ENCODE results near the gene ZNF285. TPM values are rescaled to one million over a fixed set of nuclear protein-coding genes. Genes with fewer than 3 reads are reported as not detected.
"Not testable (repeated sequence)": the region's sequence is repeated elsewhere in the genome, so short reads cannot be mapped to it uniquely, and the experiment has no call there.

ZNF285 gene
- total and polyA plus RNA-seq, 5 experiments from 2014 or later, result 1.5 to 10.0 (median 5.5) TPM

- no peak for DNase-seq
- peaks cover 14 to 91% (median 42%) of the 10 kb centered on the region in 9 donors for H3K9me3 Mint-ChIP-seq
- H3K27ac Mint-ChIP-seq, result no peak overlapping the region
- H3K27me3 Mint-ChIP-seq, result peaks cover 0 to 3% (median 0%) of the 10 kb centered on the region in 5 donors
- H3K36me3 Mint-ChIP-seq, result peaks cover 0 to 56% (median 22%) of the 10 kb centered on the region in 3 donors
- H3K4me3 Mint-ChIP-seq, result no peak overlapping the region
- POLR2A ChIA-PET, result no interaction called here
- peaks cover 0 to 6% (median 0%) of the 10 kb centered on the region in 4 donors for H3K4me1 Mint-ChIP-seq
- ATAC-seq, result no peak
These were observed 54.9 kb downstream of the ZNF285 start for GRCh38 chr19:44346556-44346955.

GRCh38 chr19:44345959-44346358, 55.4 kb downstream of the ZNF285 start:
- Mint-ChIP-seq H3K9me3 (peaks cover 14 to 91% (median 44%) of the 10 kb centered on the region in 9 donors), H3K36me3 (peaks cover 0 to 52% (median 22%) of the 10 kb centered on the region in 3 donors)
- POLR2A ChIA-PET, result no interaction called here

GRCh38 chr19:44344255-44344654, 57.2 kb downstream of the ZNF285 start:
- ATAC-seq (no peak), DNase-seq (no peak)
- POLR2A ChIA-PET, result no interaction called here
- Mint-ChIP-seq H3K27me3 (no peaks in the 10 kb centered on the region), H3K36me3 (peaks cover 6 to 46% (median 18%) of the 10 kb centered on the region in 3 donors), H3K27ac (no peak overlapping the region), H3K4me1 (peaks cover 0 to 6% (median 0%) of the 10 kb centered on the region in 4 donors), H3K4me3 (no peak overlapping the region), H3K9me3 (peaks cover 12 to 90% (median 52%) of the 10 kb centered on the region in 9 donors)

More at GRCh38 chr19:44345959-44346358, 55.4 kb downstream of the ZNF285 start:
- no peak overlapping the region for H3K4me3 Mint-ChIP-seq
- no peak overlapping the region for H3K27ac Mint-ChIP-seq
- peaks cover 0 to 6% (median 0%) of the 10 kb centered on the region in 4 donors for H3K4me1 Mint-ChIP-seq
- no peak for DNase-seq
- peaks cover 0 to 3% (median 0%) of the 10 kb centered on the region in 5 donors for H3K27me3 Mint-ChIP-seq
- no peak for ATAC-seq

GRCh38 chr19:44341794-44342193, 59.6 kb downstream of the ZNF285 start:
- Mint-ChIP-seq H3K9me3 (peaks cover 13 to 88% (median 47%) of the 10 kb centered on the region in 9 donors), H3K27me3 (peaks cover 0 to 2% (median 0%) of the 10 kb centered on the region in 5 donors), H3K4me3 (no peak overlapping the region), H3K27ac (no peak overlapping the region), H3K4me1 (peaks cover 0 to 6% (median 0%) of the 10 kb centered on the region in 4 donors), H3K36me3 (peaks cover 14 to 46% (median 15%) of the 10 kb centered on the region in 3 donors)
- DNase-seq, result no peak
- POLR2A ChIA-PET, result no interaction called here
- no peak for ATAC-seq

GRCh38 chr19:44334639-44335038, 66.8 kb downstream of the ZNF285 start:
- DNase-seq, H3K27ac Mint-ChIP-seq, H3K27me3 Mint-ChIP-seq, ATAC-seq, POLR2A ChIA-PET, H3K4me1 Mint-ChIP-seq, H3K4me3 Mint-ChIP-seq: not testable (repeated sequence)
- H3K9me3 Mint-ChIP-seq, result peaks cover 30 to 93% (median 67%) of the 10 kb centered on the region in 9 donors
- H3K36me3 Mint-ChIP-seq, result peaks cover 45 to 74% (median 54%) of the 10 kb centered on the region in 3 donors

Other genes starting within 250 kb of the ZNF285 start
- 10 to 100 TPM; 55.7 to 56.8 TPM for gene ZNF226, start 236.5 kb downstream of the ZNF285 start, total RNA-seq
- 10 to 100 TPM; 19.7 to 23.7 (median 20.6) TPM for gene ZNF226, start 236.5 kb downstream of the ZNF285 start, polyA plus RNA-seq
- 10 to 100 TPM; 57.0 to 57.4 TPM for gene ZNF227, start 189.1 kb downstream of the ZNF285 start, total RNA-seq
- 10 to 100 TPM in 2 of 3 donors, 1 to 10 TPM in 1; 9.0 to 12.9 (median 11.2) TPM for gene ZNF227, start 189.1 kb downstream of the ZNF285 start, polyA plus RNA-seq
- 1 to 10 TPM; 1.2 to 1.7 TPM for gene ZNF233, start 141.7 kb downstream of the ZNF285 start, total RNA-seq
- gene ZNF233, start 141.7 kb downstream of the ZNF285 start, polyA plus RNA-seq, result under 1 TPM in 2 of 3 donors, not detected in 1; 0.59 to 0.64 TPM
- 10 to 100 TPM; 14.1 to 16.6 TPM for gene ZNF235, start 96.6 kb downstream of the ZNF285 start, total RNA-seq
- 1 to 10 TPM; 2.1 to 3.1 (median 2.7) TPM for gene ZNF235, start 96.6 kb downstream of the ZNF285 start, polyA plus RNA-seq
- gene ZNF112, start 44.9 kb downstream of the ZNF285 start, total RNA-seq, result 1 to 10 TPM; 1.0 to 1.2 TPM
- gene ZNF112, start 44.9 kb downstream of the ZNF285 start, polyA plus RNA-seq, result not detected
- gene ZNF229, start 46.9 kb upstream of the ZNF285 start, total RNA-seq, result 1 to 10 TPM; 7.0 to 7.4 TPM
- 1 to 10 TPM in 1 of 3 donors, under 1 TPM in 2; 0.93 to 2.0 (median 0.96) TPM for gene ZNF229, start 46.9 kb upstream of the ZNF285 start, polyA plus RNA-seq
- gene ZNF180, start 98.9 kb upstream of the ZNF285 start, total RNA-seq, result 10 to 100 TPM; 15.6 to 17.0 TPM
- 10 to 100 TPM in 1 of 3 donors, 1 to 10 TPM in 2; 6.5 to 10.4 (median 7.4) TPM for gene ZNF180, start 98.9 kb upstream of the ZNF285 start, polyA plus RNA-seq
- gene CEACAM20, start 128.1 kb upstream of the ZNF285 start, total RNA-seq, result not detected
- not detected for gene CEACAM20, start 128.1 kb upstream of the ZNF285 start, polyA plus RNA-seq
- not detected for gene IGSF23, start 212.0 kb upstream of the ZNF285 start, total RNA-seq
- gene IGSF23, start 212.0 kb upstream of the ZNF285 start, polyA plus RNA-seq, result not detected
- gene PVR, start 242.3 kb upstream of the ZNF285 start, total RNA-seq, result 1 to 10 TPM; 3.7 to 3.8 TPM
- 1 to 10 TPM in 1 of 3 donors, under 1 TPM in 2; 0.11 to 1.4 (median 0.37) TPM for gene PVR, start 242.3 kb upstream of the ZNF285 start, polyA plus RNA-seq

Measured in naive thymus-derived CD8-positive, alpha-beta T cell (primary cell).